DMS79 (cell line): ENCODE results near the gene CDIP1.

Experiments
- DNase-seq: peaks from one replicate; lab custom pipeline; 2025; lab: John Stamatoyannopoulos, UW

Gene CDIP1

GRCh38 chr16:4537376-4538343 lies 913 bp downstream of the CDIP1 start:
- DNase-seq: no peak

DNA sequence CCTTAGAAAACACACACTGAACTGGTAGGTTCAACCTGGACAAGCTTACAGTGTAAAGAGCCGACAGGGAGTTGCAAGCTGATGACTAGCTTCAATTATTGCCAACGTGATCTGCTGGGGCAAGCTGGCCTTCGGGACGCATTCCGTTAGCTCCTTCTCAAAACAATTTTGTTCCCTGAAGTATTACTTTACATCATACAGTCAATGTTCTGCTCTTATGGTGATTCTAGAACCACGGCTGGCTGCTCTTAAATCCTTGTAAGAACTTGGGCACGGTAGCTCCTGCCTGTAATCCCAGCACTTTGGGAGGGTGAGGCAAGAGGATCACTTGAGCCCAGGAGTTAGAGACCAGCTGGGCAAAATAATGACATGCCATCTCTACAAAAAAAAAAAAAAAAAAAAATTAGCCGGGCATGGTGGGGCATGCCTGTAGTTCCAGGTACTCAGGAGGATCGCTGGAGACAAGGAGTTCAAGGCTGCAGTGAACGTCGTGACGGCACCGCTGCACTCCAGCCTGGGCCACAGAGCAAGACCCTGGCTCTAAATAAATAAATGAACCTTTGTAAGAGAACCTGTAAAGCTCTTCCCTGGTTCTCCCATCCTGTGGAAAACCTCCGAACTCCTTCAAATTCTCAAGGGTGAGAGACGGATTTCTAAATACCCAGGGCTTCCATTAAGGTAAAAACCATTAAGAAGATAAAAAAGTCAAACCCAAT lies 2.0 kb downstream of the CDIP1 start:
- peak; percentile 12 for DNase-seq

DNA sequence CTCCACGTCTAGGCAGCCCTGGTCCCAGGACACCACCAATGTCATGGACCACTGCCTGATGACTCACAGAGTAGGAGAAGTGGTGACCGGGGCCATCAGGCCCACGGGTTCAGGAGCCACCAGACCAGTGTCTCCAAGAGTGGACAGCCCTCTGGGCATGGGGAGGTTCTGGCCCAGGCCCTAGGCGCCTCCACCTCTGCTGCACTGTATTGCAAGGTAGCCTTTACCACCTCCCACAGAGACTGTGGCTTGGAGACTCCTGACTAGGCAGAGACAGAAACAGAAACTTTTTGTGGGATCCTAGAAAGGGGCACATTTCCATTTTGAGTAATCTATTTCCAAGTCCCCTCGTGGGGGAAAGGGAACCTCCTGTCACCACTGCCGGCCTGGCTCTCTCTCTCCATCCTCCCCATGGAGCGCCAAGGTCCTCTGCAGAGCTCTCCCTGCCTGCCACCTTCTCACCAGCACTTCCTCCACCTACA lies 2.9 kb downstream of the CDIP1 start:
- no peak for DNase-seq

- no peak for DNase-seq
Measured at GRCh38 chr16:4534151-4534790, 4.3 kb downstream of the CDIP1 start.

DNA sequence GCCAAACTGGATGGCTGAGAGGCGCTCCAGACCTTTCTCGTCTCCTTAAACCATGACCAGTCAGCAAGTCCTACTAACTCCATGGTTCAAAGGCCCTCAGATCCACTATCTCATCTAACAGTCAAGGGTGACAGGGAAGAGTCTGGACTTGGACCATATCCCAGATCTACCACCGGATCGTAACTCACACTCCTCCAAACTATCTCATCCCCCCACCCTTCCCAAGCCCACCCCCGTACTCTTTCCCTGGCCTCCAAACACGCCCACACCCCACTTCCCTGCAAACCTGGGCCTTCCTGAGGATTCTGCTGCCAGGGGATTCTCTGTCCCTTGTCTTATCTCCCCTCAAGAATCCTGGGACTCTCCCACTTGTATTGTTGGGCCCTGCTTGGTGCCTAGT lies 5.1 kb downstream of the CDIP1 start:
- DNase-seq: no peak

GRCh38 chr16:4532238-4532637 lies 6.3 kb downstream of the CDIP1 start:
- no peak for DNase-seq

DNA sequence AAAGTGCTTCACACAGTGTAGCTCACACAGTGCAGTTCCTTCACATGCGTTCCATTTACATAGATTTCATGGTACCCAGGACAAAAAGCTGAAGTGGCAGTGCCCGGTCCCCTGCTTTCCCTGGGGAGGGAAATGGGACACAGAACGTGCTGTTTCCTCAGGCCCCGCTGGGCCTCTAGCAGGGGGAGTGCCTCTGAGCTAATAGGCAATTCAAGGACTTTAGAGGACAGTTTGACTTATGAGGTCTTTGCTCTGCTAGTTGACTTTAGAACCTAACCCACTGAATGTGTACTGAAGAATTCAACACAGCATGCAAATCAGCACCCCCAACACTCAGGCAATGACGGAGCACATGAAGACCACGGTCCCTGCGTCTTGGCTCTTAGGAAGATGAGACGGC lies 6.8 kb downstream of the CDIP1 start:
- no peak for DNase-seq

DNA sequence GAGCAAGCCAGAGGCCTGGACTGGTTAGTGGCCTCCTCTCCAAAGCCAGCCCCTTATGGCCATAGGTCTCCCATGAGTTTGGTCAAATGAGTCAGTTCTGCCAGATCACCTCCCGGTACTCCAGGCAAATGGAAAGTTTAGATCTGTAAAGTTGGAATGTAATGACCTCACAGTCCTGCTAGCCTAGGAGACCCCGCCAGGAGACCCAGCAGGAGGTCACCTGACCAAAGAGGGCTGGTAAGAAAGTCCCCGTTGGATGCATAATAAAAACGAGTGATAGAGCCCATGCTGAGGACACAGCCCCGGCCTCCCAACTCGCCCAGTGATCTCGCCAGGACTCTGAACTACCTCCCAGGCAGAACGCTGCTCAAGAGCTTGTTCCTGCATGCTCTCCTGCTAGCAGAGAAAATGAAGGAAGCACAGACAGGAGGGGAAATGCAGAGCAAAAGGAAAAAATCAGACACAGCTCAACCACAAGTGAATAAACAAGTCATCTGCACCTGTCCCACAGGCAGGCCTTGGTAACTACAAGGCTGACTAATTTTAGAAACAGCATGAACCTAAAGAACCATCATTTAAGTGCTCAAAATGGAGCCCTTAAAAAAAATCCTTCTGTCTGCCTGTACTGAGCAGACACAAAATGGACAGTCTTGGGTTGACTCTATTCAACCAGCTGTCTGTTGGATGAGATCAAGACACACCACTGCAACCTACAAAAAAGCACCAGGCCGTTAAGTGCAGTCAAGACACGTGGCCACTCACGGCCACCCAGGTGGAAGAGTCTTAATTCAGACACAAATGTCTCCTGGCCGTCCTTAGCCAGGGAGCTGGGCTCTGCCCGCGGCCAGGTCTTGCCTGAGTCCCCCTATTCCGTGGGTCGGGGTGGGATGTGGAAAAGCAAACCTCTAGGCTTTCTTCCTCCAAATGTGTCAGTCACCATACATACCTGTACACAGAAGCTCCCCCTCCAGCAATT lies 9.2 kb downstream of the CDIP1 start:
- DNase-seq: peak; percentile 41

- DNase-seq: no peak
Measured at GRCh38 chr16:4525634-4526277, 12.8 kb downstream of the CDIP1 start.

- peak; percentile 81 for DNase-seq
Measured at GRCh38 chr16:4525069-4525468, 13.5 kb downstream of the CDIP1 start.

- no peak for DNase-seq
Measured at GRCh38 chr16:4524571-4524970, 14.0 kb downstream of the CDIP1 start.

GRCh38 chr16:4523686-4524085 lies 14.9 kb downstream of the CDIP1 start:
- no peak for DNase-seq

- peak; percentile 83 for DNase-seq
Measured at GRCh38 chr16:4522051-4522581, 16.5 kb downstream of the CDIP1 start.

- DNase-seq: no peak
Measured at GRCh38 chr16:4520913-4521312, 17.7 kb downstream of the CDIP1 start.

DNA sequence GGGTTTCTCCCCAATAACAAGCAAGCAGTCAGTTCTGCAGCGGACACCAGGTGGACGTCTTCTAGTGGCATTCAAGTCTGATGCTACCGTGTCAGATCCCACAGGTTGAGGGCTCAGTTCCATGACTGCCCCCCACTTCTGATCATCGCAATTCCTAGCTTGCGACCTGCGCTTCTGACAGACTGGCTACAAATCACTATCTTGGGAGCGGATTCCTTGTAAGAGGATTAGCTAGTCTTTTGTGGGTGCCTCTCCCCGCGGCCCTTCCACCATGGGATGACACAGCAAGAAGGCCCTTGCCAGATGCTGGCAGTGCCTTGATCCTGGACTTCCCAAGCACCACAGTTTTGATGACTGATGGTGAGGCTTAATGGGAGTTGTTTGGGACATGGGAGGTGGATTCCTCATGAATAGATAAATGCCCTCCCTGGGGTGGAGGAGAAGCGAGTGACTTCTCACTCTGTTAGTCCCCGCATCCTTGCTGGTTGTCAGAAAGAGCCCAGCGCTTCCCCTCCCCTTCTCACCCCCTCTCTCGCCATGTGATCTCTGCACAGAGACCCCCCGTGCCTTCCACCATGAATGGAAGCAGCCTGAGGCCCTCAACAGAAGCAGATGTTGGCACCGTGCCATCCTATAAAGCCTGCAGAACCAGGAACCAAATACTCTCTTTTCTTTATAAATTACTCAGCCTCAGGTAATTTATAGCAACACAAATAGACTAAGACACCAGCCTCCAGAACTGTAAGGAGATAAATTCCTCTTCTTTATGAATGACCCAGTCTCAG lies 19.1 kb downstream of the CDIP1 start:
- no peak for DNase-seq

DNA sequence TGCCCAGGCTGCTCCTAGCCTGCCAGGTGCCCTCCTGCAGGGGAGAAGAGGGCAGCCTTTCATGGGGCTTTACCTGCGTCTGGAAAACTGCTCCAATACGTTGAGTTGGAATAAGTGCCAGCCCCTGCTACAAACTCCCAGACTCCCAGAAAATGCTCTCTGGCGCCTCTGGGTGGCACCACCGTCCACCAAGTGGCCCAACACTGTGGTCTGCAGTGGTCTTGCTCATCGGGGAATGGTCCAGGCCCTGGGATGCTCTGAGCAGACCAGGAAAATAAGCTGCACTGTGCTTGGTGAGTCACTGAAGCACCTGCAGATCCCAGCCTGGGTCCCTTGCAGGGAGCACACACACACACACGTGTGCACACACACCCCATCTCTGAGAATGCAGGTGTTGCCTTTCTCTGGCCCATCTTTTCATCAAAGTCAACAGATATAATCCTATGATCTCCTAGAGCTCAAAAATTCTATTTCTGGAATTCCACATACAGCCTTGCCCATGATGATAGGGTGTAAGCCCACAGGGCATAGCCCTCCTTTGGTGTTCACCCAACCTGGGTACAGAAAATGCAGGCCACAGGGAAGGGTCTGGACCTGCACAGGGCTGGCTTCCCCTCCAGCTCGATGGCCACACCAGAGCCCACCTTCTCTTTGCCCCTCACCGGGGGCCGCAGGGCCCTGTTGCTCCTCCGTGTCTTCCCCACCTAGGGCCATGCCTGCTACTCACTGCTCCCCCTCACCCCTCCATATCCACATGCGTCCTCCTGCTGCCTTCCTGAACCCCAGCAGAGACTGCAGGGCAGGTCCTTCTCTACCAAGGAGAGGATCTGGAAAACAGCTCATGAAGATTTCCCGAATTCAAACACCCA lies 20.5 kb downstream of the CDIP1 start:
- DNase-seq: no peak

GRCh38 chr16:4515611-4516233 lies 22.9 kb downstream of the CDIP1 start:
- no peak for DNase-seq

GRCh38 chr16:4514606-4515005 lies 24.0 kb downstream of the CDIP1 start:
- DNase-seq: no peak
